Measurements from ENCODE around the gene CIZ1.

DNA sequence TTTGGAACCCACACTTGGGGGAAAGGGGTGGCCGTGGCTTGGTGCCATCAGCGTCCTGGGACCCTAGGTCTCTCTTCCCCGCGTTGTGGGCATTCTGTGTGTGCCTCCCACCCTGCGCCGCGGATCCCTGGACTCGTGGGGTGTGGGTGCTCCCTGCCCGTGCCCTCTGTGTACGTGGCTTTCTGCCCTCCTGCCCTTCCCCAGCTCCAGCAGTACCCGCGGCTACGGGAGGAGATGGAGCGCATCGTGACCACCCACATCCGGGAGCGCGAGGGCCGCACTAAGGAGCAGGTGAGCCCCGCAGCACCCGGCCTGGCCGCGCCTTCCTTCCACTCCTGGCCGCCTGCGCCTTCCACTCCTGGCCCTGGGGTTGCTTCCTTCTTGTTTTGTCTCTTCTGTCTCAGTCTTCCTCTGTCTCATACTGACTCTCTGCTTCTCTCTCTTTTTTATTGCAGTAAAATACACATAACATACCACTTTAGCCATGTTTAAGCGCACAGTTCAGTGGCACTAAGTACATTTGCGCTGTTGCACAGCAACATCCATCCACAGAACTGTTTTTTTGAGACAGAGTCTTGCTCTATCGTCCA, 42.5 kb upstream of the CIZ1 start:
- TF ChIP-seq CTCF (IDR thresholded peaks at IDR 0.05; ENCODE audit: low read depth, low read length, poor library complexity, severe bottlenecking): no peak
- TF ChIP-seq EZH2phosphoT487 (IDR thresholded peaks at IDR 0.05; ENCODE audit: borderline replicate concordance, low read length): no peak

Measured in DOHH2 (cell line).